Stimulated activated CD8-positive, alpha-beta memory T cell treated with anti-CD3 and anti-CD28 coated beads, Interleukin-7, amount 100 ng/mL, for 1 hour (primary cell): ENCODE measurements around the gene SLC4A7.
"Not testable (repeated sequence)": the region's sequence is repeated elsewhere in the genome, so short reads cannot be mapped to it uniquely, and the experiment has no call there.

Experiments
- DNase-seq, 2 donors: peaks; one replicate each; pipeline ENCODE4 v3.0.0-alpha.2; 2020; ENCODE audit warnings: low read depth in 2 of 2

Gene SLC4A7

DNA sequence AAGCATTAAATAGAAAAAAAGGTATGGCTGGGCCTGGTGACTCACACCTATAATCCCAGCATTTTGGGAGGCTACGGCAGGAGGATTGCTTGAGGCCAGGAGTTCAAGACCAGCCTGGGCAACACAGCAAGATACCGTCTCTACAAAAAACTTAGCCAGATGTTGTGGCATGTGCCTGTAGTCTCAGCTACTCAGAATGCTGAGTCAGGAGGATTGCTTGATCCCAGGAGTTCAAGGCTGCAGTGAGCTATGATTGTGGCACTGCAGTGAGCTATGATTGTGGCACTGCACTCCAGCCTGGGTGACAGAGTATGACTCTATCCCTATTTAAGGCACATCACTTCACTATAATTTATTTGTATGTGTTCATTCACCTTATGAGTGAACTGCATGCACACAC, 54.3 kb downstream of the SLC4A7 start:
- DNase-seq: no peak

DNA sequence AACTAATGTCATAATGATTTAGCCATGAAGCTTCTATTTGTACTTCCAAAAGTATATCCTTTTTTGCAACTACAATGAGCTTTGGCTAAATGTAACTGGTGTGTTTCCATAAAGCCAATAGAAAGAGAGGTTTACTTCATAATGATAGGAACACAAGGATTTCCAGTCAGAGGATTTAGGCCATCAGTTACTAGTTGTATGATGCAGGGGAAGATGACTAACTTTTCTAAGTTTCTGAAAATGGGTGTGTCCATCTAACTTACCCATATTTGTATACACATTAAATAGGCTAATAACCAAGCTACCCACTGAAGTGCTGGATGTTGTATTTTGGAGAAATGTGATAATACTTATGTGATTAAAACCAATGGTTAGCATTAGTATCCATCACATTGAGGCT, 55.7 kb downstream of the SLC4A7 start:
- DNase-seq: no peak

GRCh38 chr3:27426926-27427325, 57.3 kb downstream of the SLC4A7 start:
- DNase-seq: no peak

- DNase-seq: no peak
These were observed 58.2 kb downstream of the SLC4A7 start for GRCh38 chr3:27425896-27426565.

- not testable (repeated sequence) for DNase-seq
These were observed 59.2 kb downstream of the SLC4A7 start for GRCh38 chr3:27424812-27425521.

DNA sequence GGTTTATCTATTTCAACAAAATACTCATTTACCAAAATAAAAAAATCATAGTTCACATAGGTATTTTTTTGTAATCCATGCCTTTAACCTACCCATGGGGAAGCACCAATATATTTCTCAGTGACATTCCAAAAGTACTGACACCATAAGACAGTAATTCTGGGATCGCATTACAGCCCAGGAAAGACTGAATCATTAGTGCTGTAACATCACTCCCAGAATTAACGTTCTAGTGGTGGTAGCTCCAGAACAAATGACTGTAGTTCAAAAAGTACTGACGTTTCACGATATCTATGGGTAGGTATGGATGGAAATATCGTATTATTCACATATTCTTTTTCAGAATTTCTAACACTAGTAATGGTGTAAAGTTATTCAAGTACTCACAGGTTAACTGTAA, 60.7 kb downstream of the SLC4A7 start:
- no peak for DNase-seq

GRCh38 chr3:27422617-27423016, 61.6 kb downstream of the SLC4A7 start:
- no peak for DNase-seq

DNA sequence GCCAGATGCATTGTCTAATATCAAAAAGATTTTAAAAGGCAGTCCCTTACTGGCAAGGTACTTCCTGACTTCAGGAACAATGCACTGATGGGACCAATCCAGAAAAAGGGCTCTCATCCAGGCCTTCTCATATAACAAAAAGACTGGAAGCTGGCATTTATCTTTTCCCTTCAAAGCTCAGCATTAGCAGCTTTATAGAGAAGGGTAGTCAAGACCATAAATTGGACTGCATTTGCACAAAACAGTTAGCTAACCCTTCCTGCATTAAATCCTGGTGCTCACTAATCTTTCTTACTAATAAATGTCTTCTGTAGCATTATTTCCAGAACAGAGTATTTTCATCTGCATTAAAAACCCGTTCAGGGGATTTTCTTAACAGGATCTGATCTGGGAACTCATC, 69.0 kb downstream of the SLC4A7 start:
- DNase-seq: no peak

DNA sequence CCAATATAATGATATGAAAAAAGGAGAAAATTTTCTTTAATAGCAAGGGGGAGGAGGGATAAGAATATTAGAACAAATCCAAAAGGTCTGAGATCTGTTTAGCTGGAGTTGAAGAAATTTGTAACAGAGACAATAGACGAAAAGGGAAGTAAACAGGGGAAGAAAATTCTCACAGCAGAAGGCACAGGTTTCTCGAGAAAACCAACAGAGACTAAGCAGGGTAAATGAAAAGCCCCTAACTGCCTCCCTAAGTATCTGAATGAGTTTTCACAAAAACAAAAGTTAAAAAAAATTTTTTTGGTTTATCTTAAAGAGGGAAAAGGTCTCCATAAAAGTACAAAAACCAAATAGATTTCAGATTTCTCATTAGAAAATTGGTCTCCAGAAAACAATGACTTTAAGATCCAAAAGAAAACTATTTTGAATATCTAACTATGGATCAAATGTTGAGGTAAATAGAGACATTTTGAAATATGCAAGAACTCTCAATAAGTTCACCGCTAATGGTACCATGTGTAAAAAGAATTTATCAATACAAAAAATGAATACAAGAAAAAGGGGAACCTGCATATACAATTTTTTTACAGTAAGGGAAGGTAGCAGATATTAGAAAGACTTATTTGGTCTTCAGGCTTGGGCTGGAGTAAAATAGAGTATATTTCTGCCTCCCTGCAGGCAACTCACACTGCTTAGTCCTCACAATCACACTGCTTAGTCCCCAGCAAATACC, 91.1 kb downstream of the SLC4A7 start:
- no peak for DNase-seq

GRCh38 chr3:27392414-27392813, 91.8 kb downstream of the SLC4A7 start:
- not testable (repeated sequence) for DNase-seq

DNA sequence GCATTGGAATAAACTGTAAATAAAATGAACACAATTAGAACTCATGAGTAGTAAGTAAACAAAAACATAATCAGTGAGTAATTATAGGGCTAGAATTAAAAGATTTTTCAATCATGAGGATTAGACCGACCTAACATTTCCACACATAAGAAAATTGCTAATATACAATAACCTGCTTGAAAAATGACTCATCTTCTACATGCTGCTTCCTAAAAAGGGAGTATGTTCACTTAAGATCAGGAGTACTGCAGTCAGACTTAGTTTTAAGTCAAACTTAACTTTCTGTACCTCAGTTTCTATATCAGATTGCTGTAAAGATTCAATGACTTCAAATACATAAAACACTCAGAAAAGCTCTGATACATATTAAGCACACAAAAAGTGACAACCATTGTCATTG, 92.4 kb downstream of the SLC4A7 start:
- no peak for DNase-seq

GRCh38 chr3:27387625-27388024, 96.6 kb downstream of the SLC4A7 start:
- DNase-seq: no peak

DNA sequence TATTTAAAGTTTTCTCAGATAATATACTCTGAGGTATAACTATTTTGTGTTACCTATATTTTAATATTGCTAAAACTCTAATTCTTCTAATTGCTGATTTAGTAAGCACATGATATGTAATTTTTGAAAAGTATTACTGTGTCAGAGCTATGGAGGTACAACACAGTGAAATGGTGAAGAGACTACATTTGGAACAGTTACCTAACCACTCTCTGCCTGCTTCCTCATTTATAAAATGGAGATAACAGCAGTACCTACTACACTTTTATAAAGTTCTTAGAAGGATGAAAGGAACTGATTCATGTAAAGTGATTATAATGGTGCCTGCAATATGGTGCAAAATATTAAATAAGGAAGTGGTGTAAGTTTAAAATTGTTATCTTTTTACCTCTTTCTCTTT, 98.7 kb downstream of the SLC4A7 start:
- DNase-seq: no peak

- DNase-seq: no peak
These were observed 100.0 kb downstream of the SLC4A7 start for GRCh38 chr3:27384191-27384590.

DNA sequence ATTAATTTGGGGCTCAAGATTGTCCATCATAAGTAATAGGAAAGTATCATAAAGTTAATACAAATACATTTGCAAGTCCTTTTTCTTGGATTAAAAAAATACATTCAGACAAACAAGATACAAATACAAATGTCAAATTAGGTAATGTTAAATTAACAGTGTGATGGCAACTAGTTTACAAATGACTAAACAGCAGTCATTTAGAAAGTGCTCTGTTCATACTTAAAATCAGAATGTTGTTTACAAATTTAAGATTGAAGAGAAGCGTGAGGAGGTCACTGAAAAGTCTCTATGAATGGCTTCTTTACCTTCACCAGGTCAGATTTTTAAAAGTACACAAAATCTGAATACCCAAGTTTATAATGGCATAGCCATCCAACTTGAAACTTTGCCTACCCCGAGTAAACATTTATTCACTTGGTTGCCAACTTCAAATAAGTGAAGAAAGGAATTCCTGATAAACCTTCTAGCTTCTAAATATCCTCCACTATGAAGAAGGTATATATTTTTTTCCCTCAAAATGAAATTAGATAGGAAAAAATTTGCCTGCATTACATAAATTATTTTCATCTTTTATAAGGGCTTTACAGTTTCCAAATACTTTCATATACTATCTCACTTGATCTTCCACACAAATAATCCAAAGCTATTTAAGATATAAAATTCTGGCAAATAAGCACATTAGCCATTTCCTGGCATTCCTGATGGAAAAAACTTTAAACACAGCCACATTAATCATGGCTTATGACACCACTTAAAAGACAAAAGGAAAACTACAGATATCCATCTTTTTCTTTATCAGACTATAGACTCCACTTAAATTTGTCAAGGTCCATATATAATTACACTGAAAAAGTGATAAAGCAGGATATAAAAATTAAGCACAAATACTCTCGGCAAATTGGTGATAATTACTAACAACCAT, 103.5 kb downstream of the SLC4A7 start:
- no peak for DNase-seq

DNA sequence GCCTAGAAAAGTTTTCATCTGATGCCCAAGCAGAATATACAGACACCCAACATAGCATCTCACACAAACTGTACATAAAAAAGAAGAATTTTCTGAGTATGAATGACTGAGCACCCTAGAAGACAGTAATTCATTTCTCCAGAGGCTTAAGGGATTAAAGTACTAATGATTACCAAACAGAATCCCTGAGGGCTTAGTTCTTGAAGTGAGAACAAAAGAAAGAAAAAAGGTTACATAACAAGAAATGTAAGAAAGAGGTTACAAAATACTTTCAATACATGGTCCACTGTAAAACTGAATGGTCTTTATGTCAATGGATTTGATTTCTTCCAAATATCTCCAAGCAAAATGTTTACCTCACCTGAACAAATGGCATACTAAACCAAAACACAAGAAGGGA, 105.9 kb downstream of the SLC4A7 start:
- DNase-seq: no peak

DNA sequence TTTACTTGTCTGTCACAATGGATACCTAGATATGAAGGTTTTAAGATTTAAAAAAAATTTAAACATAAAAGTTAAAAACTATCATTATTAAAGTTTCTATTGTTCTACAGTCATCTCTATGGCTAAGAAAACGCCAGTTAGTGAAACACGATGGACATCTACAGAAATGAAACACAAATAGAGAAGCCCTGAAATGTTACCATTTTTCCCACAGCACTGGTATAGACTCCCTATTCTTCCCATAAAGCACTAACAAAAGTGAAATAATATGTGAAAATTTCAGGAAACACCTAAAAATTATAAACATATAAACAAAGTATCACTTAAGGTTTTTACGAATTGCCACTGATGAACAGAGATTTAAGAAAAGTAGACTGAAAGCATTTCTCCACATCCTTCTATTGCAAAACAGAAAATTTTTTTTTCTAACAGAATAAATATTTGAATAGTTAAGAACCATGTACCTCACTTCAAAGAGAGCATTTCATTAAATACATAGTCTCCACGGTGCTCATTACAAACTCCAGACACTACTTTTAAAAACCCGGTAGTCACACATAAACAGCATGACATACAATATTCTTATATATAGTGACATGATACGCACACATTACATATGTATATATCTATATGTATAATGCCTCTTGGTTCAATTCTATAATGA, 107.9 kb downstream of the SLC4A7 start:
- DNase-seq: no peak

GRCh38 chr3:27368831-27369607, 115.2 kb downstream of the SLC4A7 start, which contains the start of gene NEK10:
Gene NEK10 (minus strand): TSS chr3:27369383. CDS start chr3:27352882, 16,501 bp downstream.
- DNase-seq: peak; percentile 80 to 85

- DNase-seq: no peak
These were observed 118.1 kb downstream of the SLC4A7 start for GRCh38 chr3:27366062-27366591.
